HCT116 (cell line): ENCODE data around the gene PARVA. TPM values are rescaled to one million over a fixed set of nuclear protein-coding genes. Genes with fewer than 3 reads are reported as not detected.

ENCODE experiments used
- ATAC-seq: fragments of 200-7000 bp; cut with Tn5 transposase; 2 replicates; pipeline ENCODE4 v1.9.1; 2020; ENCODE audit warnings: mild to moderate bottlenecking, moderate library complexity
- BruUV-seq: library from RNA; stranded (reverse); fragments of 400-500 nt; replicated peaks from 2 replicates; lab custom pipeline; 2021; lab: Mats Ljungman, UMichigan
- CTCF ChIA-PET: fragments of 300-600 bp; sonication (Branson Sonifier 250); formaldehyde crosslinking; loops from one replicate; lab custom pipeline; 2021; ENCODE audit warnings: antibody characterized with exemption; lab: Charles Lee
- POLR2A ChIA-PET: fragments of 300-600, 350-600 bp; sonication (Branson Sonifier 250); formaldehyde crosslinking; loops from one replicate; lab custom pipeline; 2021; ENCODE audit warnings: antibody characterized with exemption; lab: Charles Lee
- RAD21 ChIA-PET, 2 experiments: fragments of 300-600 bp; sonication (Branson Sonifier 250); formaldehyde crosslinking; loops; one replicate each; lab custom pipeline; 2023; ENCODE audit warnings: low total read pairs in 2 of 2; ENCODE audit not compliant: uncharacterized antibody in 2 of 2, unreplicated experiment in 2 of 2, low non-redundant PET in 1 of 2; lab: Charles Lee
- DNase-seq: peaks from one replicate; pipeline ENCODE4 v3.0.0-alpha.2; 2010; ENCODE audit warnings: low read depth, low spot score
- H2AFZ ChIP-seq: fragments of 200-600 bp; shearing (Covaris generic), sonication (generic); 2 replicates; pipeline ENCODE4 v1.6.1; 2017; ENCODE audit warnings: low read depth, mixed run types, mixed read lengths, antibody characterized with exemption, low read length; ENCODE audit not compliant: poor library complexity, severe bottlenecking
- H3K27ac ChIP-seq: 2 replicates; pipeline ENCODE4 v1.5.1; 2012; ENCODE audit warnings: low read depth, low read length
- H3K27me3 ChIP-seq: fragments of 200-600 bp; sonication (generic); 2 replicates; pipeline ENCODE4 v1.6.1; 2016; ENCODE audit warnings: mixed run types, low read length, mixed read lengths; ENCODE audit not compliant: insufficient read depth
- H3K36me3 ChIP-seq, 2 experiments: fragments of 200-500 bp in 1 of 2; fragments of 200-600 bp in 1 of 2; sonication (Bioruptor generic) in 1 of 2; sonication (generic) in 1 of 2; 2 replicates each; pipeline versions ENCODE4 v1.5.1 to v1.6.1; 2014 to 2016; ENCODE audit warnings: low read length in 2 of 2, inconsistent platforms in 1 of 2, mixed read lengths in 1 of 2, mixed run types in 1 of 2; ENCODE audit not compliant: insufficient read depth in 2 of 2, control insufficient read depth in 1 of 2
- H3K4me1 ChIP-seq, 2 experiments: fragments of 200-600 bp in 1 of 2; sonication (generic) in 1 of 2; 2 replicates each; pipeline versions ENCODE4 v1.5.1 to v1.6.1; 2012 to 2017; ENCODE audit warnings: low read length in 2 of 2, inconsistent platforms in 1 of 2, mild to moderate bottlenecking in 1 of 2, mixed read lengths in 1 of 2, mixed run types in 1 of 2, moderate library complexity in 1 of 2; ENCODE audit not compliant: insufficient read depth in 2 of 2, control insufficient read depth in 1 of 2
- H3K4me2 ChIP-seq: fragments of 200-600 bp; sonication (generic); 2 replicates; pipeline ENCODE4 v1.6.1; 2017; ENCODE audit warnings: mixed run types, low read length, mixed read lengths
- H3K4me3 ChIP-seq, 2 experiments: fragments of 200-600 bp in 1 of 2; sonication (generic) in 1 of 2; replicated peaks in 1 of 2; 2 replicates each; pipeline ENCODE4 v1.5.1; 2011 to 2016; ENCODE audit warnings: low read length in 2 of 2, control low read depth in 1 of 2, low read depth in 1 of 2, mild to moderate bottlenecking in 1 of 2, mixed read lengths in 1 of 2, mixed run types in 1 of 2
- H3K79me2 ChIP-seq: fragments of 200-600 bp; sonication (generic); 2 replicates; pipeline ENCODE4 v1.6.1; 2017; ENCODE audit warnings: mild to moderate bottlenecking, mixed run types, low read length, moderate library complexity, mixed read lengths; ENCODE audit not compliant: insufficient read depth
- H3K9ac ChIP-seq: fragments of 200-600 bp; sonication (generic); 2 replicates; pipeline ENCODE4 v1.6.1; 2016; ENCODE audit warnings: low read length, mixed read lengths
- H3K9me2 ChIP-seq: fragments of 200-600 bp; sonication (generic), shearing (Covaris generic); 2 replicates; pipeline ENCODE4 v1.6.1; 2017; ENCODE audit warnings: mixed run types, mild to moderate bottlenecking, moderate library complexity; ENCODE audit not compliant: insufficient read depth
- H3K9me3 ChIP-seq, 2 experiments: fragments of 200-500 bp in 1 of 2; fragments of 200-600 bp in 1 of 2; sonication (Bioruptor generic) in 1 of 2; sonication (generic) in 1 of 2; 2 replicates each; pipeline ENCODE4 v1.6.1; 2014 to 2017; ENCODE audit warnings: low read length in 2 of 2, mixed read lengths in 2 of 2, inconsistent platforms in 1 of 2, low read depth in 1 of 2, mild to moderate bottlenecking in 1 of 2, mixed run types in 1 of 2, moderate library complexity in 1 of 2; ENCODE audit not compliant: control insufficient read depth in 1 of 2, insufficient read depth in 1 of 2
- H4K20me1 ChIP-seq: fragments of 200-600 bp; sonication (generic), shearing (Covaris generic); 2 replicates; pipeline ENCODE4 v1.6.1; 2017; ENCODE audit warnings: mixed run types, mild to moderate bottlenecking, moderate library complexity; ENCODE audit not compliant: insufficient read depth
- ATF3 ChIP-seq: IDR thresholded peaks from 2 replicates; pipeline ENCODE4 v1.6.1; 2012
- CBX3 ChIP-seq: IDR thresholded peaks from 2 replicates; pipeline ENCODE4 v1.6.1; 2012; ENCODE audit warnings: low read depth
- EGR1 ChIP-seq: IDR thresholded peaks from 2 replicates; pipeline ENCODE4 v1.6.1; 2012; ENCODE audit warnings: low read depth
- EZH2 ChIP-seq: fragments of 200-600 bp; sonication (generic); IDR thresholded peaks from 2 replicates; pipeline ENCODE4 v1.6.1; 2017; ENCODE audit warnings: antibody characterized with exemption, mixed run types
- EZH2phosphoT487 ChIP-seq: fragments of 200-600 bp; IDR thresholded peaks from 2 replicates; pipeline ENCODE4 v1.6.1; 2018; ENCODE audit warnings: antibody characterized with exemption, borderline replicate concordance
- JUND ChIP-seq: IDR thresholded peaks from 2 replicates; pipeline ENCODE4 v1.6.1; 2012
- POLR2AphosphoS5 ChIP-seq: IDR thresholded peaks from 2 replicates; pipeline ENCODE4 v1.6.1; 2011; ENCODE audit warnings: mild to moderate bottlenecking, low read depth, low read length, moderate library complexity
- RAD21 ChIP-seq: IDR thresholded peaks from 2 replicates; pipeline ENCODE4 v1.6.1; 2012; ENCODE audit warnings: low read depth, mild to moderate bottlenecking
- SIN3A ChIP-seq: IDR thresholded peaks from 2 replicates; pipeline ENCODE4 v1.6.1; 2012; ENCODE audit warnings: low read depth
- SRF ChIP-seq: IDR thresholded peaks from 2 replicates; pipeline ENCODE4 v1.6.1; 2012; ENCODE audit warnings: low read depth
- TCF7L2 ChIP-seq: IDR thresholded peaks from 2 replicates; pipeline ENCODE4 v1.7.0; 2011; ENCODE audit warnings: borderline replicate concordance, inconsistent platforms; ENCODE audit not compliant: insufficient read depth, insufficient read length; ENCODE audit errors: extremely low read depth
- YY1 ChIP-seq: IDR thresholded peaks from 2 replicates; pipeline ENCODE4 v1.6.1; 2011; ENCODE audit warnings: low read length, low read depth, moderate library complexity, mild to moderate bottlenecking; ENCODE audit not compliant: insufficient replicate concordance; ENCODE audit errors: extremely low read depth
- ZBTB33 ChIP-seq: IDR thresholded peaks from 2 replicates; pipeline ENCODE4 v1.6.1; 2011; ENCODE audit warnings: mild to moderate bottlenecking, low read length, moderate library complexity; ENCODE audit not compliant: insufficient replicate concordance; ENCODE audit errors: extremely low read depth
- ZFX ChIP-seq: fragments of 450-650 bp; IDR thresholded peaks from 2 replicates; pipeline ENCODE4 v1.6.1; 2017
- ZNF274 ChIP-seq: fragments of 200-500 bp; sonication (Bioruptor generic); IDR thresholded peaks from 2 replicates; pipeline ENCODE4 v1.6.1; 2014; ENCODE audit warnings: mild to moderate bottlenecking, low read depth, low read length, inconsistent platforms
- intact Hi-C: fragments of 100-400 bp; cut with micrococcal nuclease; formaldehyde crosslinking; loops from 2 replicates; pipeline ENCODE4 v1.10.0; 2022
- total RNA-seq: library from RNA; stranded (reverse); gene quantifications from one replicate; pipeline ENCODE4 v1.2.1, GENCODE V29; 2021; ENCODE audit not compliant: unreplicated experiment

PARVA gene
- total RNA-seq, 1 experiment from 2014 or later, result 18.4 TPM

GRCh38 chr11:12472401-12473005 is 95.1 kb downstream of the PARVA start:
- Histone ChIP-seq H3K4me1 (no peaks in the 10 kb centered on the region), H3K4me3 (no peak overlapping the region), H3K36me3 (no peaks in the 10 kb centered on the region), H3K27ac (no peak overlapping the region), H3K4me2 (no peak overlapping the region), H4K20me1 (no peaks in the 10 kb centered on the region), H2AFZ (no peak overlapping the region), H3K79me2 (no peaks in the 10 kb centered on the region), H3K9me3 (no peaks in the 10 kb centered on the region), H3K9me2 (no peaks in the 10 kb centered on the region), H3K9ac (no peak overlapping the region), H3K27me3 (no peaks in the 10 kb centered on the region)
- ATAC-seq, result no peak
- POLR2A ChIA-PET, result no interaction called here
- BruUV-seq, result no TSS peak
- CTCF ChIA-PET, result no interaction called here
- TF ChIP-seq CBX3 (no peak), ZNF274 (no peak), YY1 (no peak), POLR2AphosphoS5 (no peak), RAD21 (no peak), EGR1 (no peak), TCF7L2 (no peak), SRF (no peak), ZFX (no peak)
- DNase-seq, result no peak
- intact Hi-C loops, result no loop called here
- RAD21 ChIA-PET, result no interaction called here

- Histone ChIP-seq H3K9ac (no peak overlapping the region), H3K9me3 (no peaks in the 10 kb centered on the region), H3K36me3 (no peaks in the 10 kb centered on the region), H3K27me3 (no peaks in the 10 kb centered on the region), H3K4me2 (no peak overlapping the region), H3K4me1 (no peaks in the 10 kb centered on the region), H3K9me2 (no peaks in the 10 kb centered on the region), H3K27ac (no peak overlapping the region), H3K79me2 (no peaks in the 10 kb centered on the region), H2AFZ (no peak overlapping the region), H3K4me3 (no peak overlapping the region), H4K20me1 (no peaks in the 10 kb centered on the region)
- RAD21 ChIA-PET, result no interaction called here
- intact Hi-C loops, result no loop called here
- no TSS peak for BruUV-seq
- TF ChIP-seq SIN3A, result no peak
- TF ChIP-seq ZNF274, result no peak
- no peak for TF ChIP-seq ZFX
- no peak for TF ChIP-seq ZBTB33
- no peak for TF ChIP-seq EZH2phosphoT487
- no peak for TF ChIP-seq CBX3
- no peak for TF ChIP-seq ATF3
- no peak for TF ChIP-seq EGR1
- no peak for TF ChIP-seq POLR2AphosphoS5
- no peak for TF ChIP-seq SRF
- no peak for TF ChIP-seq RAD21
- no peak for TF ChIP-seq JUND
- TF ChIP-seq TCF7L2, result no peak
- TF ChIP-seq EZH2, result no peak
- no peak for ATAC-seq
- no peak for DNase-seq
- CTCF ChIA-PET, result no interaction called here
- POLR2A ChIA-PET, result no interaction called here
These were observed 96.0 kb downstream of the PARVA start for GRCh38 chr11:12473381-12473780.
